GM21786 (cell line): Measurements from ENCODE around the gene CFB.
"Not testable (repeated sequence)": the region's sequence is repeated elsewhere in the genome, so short reads cannot be mapped to it uniquely, and the experiment has no call there.

Source experiments
- ATAC-seq: cut with Tn5 transposase; IDR thresholded peaks from one replicate; pipeline ENCODE4 v1.9.1; 2021; ENCODE audit not compliant: unreplicated experiment

The CFB gene

DNA sequence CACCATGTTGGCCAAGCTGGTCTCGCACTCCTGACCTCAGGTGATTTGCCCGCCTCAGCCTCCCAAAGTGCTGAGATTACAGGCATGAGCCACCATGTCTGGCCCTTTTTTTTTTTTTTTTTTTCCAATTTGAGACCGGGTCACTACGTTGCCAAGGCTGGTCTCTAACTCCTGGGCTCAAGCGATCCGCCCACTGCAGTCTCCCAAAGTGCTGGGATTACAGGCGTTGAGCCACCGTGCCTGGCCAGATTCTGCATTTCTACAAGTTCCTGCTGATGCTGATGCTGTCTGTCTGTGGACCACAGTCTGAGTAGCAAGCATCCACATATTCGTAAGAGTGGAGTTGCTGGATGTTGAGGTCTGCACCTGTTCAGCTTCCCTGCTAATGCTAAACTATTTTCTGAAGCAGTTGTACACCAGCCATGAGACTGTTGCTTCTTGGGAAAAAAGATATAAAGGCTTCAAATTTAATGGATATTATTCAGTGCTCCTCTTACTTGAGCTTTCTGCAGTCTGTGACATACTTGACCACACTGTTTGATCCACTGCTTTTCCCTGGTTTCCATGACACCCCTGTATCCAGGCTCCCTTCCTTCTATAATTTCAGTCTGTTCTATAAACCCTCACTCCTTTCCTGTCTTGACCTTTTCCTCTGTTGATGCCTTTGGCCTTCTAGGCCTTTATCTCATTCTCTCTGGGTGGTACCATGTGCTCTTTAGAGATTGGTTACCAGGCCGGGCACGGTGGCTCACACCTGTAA lies 33.9 kb upstream of the CFB start:
- ATAC-seq, result no peak

DNA sequence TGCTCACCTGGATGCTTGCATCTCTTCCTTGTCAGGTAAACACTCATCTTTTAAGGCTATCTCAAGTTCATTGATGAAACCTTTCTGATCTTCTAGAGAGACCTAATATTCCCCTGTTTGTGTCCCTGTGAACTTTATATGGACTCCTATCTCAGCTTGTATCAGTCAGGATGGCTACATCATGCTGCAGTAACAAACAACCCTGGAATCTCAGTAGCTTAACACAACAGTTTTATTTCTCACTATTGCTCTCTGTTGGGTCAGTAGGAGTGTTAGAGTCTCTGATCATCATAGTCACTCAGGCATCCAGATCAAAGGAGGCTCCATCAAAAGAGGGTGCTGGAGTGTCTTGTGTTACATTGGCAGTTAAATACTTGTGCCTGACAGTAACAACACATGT lies 30.5 kb upstream of the CFB start:
- no peak for ATAC-seq

GRCh38 chr6:31915756-31916155 lies 30.1 kb upstream of the CFB start:
- ATAC-seq, result no peak

GRCh38 chr6:31918069-31918720 lies 27.7 kb upstream of the CFB start:
- ATAC-seq, result no peak

- ATAC-seq, result no peak
These were observed 26.1 kb upstream of the CFB start for GRCh38 chr6:31919624-31920303.

DNA sequence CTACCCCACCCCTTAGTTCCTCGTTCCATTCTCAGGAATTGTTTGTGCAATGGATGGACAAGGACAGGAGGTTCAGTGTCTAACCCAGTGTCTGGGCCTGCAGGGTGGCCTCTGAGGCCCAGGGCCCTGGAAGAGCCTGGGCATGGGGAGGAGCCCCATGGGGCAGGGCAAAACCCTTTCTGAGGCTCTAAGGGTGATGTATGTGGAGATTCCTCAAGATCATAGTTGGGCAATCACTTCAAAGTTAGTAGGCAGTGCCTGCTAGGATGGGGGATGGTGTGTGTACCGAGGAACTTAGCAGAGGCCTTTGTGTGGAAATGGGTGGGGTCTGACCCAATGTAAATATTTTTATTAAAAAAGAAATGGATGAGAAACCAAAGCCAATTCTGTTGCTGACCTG lies 25.1 kb upstream of the CFB start:
- ATAC-seq, result no peak

DNA sequence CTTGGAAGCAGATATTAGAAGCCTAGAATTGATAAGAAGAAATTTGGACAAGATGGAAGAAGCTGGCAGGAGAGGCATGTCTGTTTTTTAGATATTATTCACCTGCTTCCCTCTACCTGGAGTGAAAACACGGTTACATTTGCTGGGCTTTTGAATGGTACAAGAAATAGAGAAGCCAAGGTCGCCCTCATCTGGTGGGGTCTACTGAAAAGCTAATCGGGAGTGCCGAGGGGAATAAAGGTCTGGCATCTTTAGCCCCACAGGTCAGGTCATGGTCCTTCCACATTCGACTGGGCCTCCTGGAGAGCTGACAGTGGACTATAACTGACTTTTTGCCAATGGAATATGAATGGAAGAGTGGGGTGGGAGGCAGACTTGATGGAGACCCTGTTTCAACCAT lies 23.0 kb upstream of the CFB start:
- ATAC-seq, result no peak

- ATAC-seq, result no peak
These were observed 18.5 kb upstream of the CFB start, which contains the start of gene C2 for GRCh38 chr6:31927242-31927862. C2 (plus strand) TSS chr6:31927717; CDS start chr6:31927753, 36 bp downstream.

GRCh38 chr6:31927863-31928671 lies 17.8 kb upstream of the CFB start:
- no peak for ATAC-seq

DNA sequence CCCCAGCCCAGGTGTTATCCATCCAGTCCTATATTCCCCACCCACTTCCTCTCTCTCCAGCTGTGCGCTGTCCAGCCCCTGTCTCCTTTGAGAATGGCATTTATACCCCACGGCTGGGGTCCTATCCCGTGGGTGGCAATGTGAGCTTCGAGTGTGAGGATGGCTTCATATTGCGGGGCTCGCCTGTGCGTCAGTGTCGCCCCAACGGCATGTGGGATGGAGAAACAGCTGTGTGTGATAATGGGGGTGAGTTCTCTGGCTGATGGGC lies 17.3 kb upstream of the CFB start:
- ATAC-seq, result no peak

- no peak for ATAC-seq
These were observed 14.9 kb upstream of the CFB start for GRCh38 chr6:31930962-31931361.

DNA sequence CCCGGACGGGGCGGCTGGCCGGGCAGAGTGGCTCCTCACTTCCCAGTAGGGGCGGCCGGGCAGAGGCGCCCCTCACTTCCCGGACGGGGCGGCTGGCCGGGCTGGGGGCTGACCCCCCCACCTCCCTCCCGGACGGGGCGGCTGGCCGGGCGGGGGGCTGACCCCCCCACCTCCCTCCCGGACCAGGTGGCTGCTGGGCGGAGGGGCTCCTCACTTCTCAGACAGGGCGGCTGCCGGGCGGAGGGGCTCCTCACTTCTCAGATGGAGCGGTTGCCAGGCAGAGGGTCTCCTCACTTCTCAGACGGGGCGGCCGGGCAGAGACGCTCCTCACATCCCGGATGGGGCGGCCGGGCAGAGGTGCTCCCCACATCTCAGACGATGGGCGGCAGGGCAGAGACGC lies 13.8 kb upstream of the CFB start:
- not testable (repeated sequence) for ATAC-seq

GRCh38 chr6:31933537-31933936 lies 12.4 kb upstream of the CFB start:
- no peak for ATAC-seq

DNA sequence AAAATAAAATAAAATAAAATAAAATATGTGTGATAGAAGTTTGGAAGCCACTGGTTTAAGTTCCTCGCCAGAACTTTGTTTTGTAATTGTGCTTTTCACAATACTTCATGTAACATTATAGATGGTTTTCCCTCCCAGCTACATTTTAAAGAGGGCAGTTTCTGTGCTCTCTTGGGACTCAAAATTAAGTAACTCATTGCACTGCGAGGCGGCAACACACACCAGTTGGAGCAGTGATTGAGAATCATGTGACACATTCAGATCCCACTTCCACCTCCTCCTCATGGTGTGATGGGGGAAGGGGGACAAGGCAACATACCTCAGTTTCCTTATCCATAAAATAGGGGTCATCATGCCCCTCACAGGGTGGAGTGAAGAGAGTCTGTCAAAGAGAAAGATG lies 10.9 kb upstream of the CFB start:
- ATAC-seq, result no peak

- ATAC-seq, result no peak
These were observed 10.1 kb upstream of the CFB start for GRCh38 chr6:31935823-31936222.

DNA sequence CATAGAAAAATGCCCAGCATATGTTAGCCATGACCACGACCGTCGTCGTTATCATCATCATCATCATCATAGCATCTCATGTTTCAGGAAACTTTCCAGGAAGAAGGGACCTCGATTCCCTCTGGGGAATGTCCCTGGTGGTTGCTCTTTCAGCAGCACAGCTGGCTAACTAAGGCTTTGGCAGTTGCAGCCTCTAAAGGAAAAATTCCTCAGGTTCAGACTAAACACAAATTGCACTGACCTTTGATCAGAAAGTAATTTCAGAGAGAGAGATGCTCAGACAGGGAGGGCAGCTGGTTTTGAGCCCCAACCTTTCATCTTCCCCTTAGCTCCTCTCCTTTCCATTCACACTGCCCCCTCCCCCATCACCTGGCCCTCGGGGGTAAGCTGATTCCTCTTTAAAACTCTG lies 5.6 kb upstream of the CFB start:
- no peak for ATAC-seq

GRCh38 chr6:31943742-31944141 lies 2.2 kb upstream of the CFB start:
- ATAC-seq, result no peak

DNA sequence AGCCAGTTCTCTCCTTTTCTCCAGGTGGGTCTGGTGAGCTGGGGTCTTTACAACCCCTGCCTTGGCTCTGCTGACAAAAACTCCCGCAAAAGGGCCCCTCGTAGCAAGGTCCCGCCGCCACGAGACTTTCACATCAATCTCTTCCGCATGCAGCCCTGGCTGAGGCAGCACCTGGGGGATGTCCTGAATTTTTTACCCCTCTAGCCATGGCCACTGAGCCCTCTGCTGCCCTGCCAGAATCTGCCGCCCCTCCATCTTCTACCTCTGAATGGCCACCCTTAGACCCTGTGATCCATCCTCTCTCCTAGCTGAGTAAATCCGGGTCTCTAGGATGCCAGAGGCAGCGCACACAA lies 765 bp upstream of the CFB start:
- ATAC-seq, result no peak

- no peak for ATAC-seq
These were observed 533 bp downstream of the CFB start for GRCh38 chr6:31946370-31946885.

GRCh38 chr6:31947070-31947675 lies 1.3 kb downstream of the CFB start:
- no peak for ATAC-seq

GRCh38 chr6:31947864-31948263 lies 2.0 kb downstream of the CFB start:
- ATAC-seq, result no peak
